ENCODE measurements around the gene EYA2. TPM values are rescaled to one million over a fixed set of nuclear protein-coding genes. Genes with fewer than 3 reads are reported as not detected.

EYA2 gene
- total RNA-seq, 1 experiment from 2014 or later: 0.33 TPM

- DNase-seq (no peak), ATAC-seq (no peak)
- Histone ChIP-seq H3F3A (ENCODE audit: low read length, unreplicated experiment) (no peaks in the 10 kb centered on the region), H3K79me2 (ENCODE audit: low read length) (no peaks in the 10 kb centered on the region), H3K4me2 (ENCODE audit: low read length) (no peak overlapping the region), H2AFZ (ENCODE audit: low read length) (no peak overlapping the region), H4K20me1 (ENCODE audit: low read length) (no peaks in the 10 kb centered on the region), H3K36me3 (ENCODE audit: low read depth, low read length) (peaks cover 16% of the 10 kb centered on the region; the same call in 1 of the 2 replicates), H3K27me3 (ENCODE audit: low read length) (no peaks in the 10 kb centered on the region), H3K4me1 (ENCODE audit: insufficient read depth, low read length) (no peaks in the 10 kb centered on the region), H3K4me3 (ENCODE audit: low read length) (no peak overlapping the region), H3K9ac (ENCODE audit: low read length) (no peak overlapping the region), H3K27ac (ENCODE audit: low read length) (no peak overlapping the region), H3K9me3 (ENCODE audit: low read length) (no peaks in the 10 kb centered on the region), H3K9me2 (replicated peaks; ENCODE audit: low read length) (no peaks in the 10 kb centered on the region)
- ChIA-PET POLR2A (ENCODE audit: unreplicated experiment) (no interaction called here), CTCF (no interaction called here)
- intact Hi-C loops (cut with micrococcal nuclease): no loop called here
- no TSS peak for BruUV-seq (replicated peaks)
- TF ChIP-seq EZH2phosphoT487 (IDR thresholded peaks at IDR 0.05; ENCODE audit: borderline replicate concordance, low read length): no peak
- no peak for TF ChIP-seq CTCF (conservative IDR thresholded peaks at IDR 0.05; ENCODE audit: low read depth, low read length)
- no peak for TF ChIP-seq EZH2 (IDR thresholded peaks at IDR 0.05; ENCODE audit: low read length, unreplicated experiment)
Measured at GRCh38 chr20:47230811-47231256, 336.2 kb downstream of the EYA2 start.

- ChIA-PET CTCF (interaction anchor here (0.7 kb wide), 1 partner anchor 295 kb away, joined by 6 read pairs; no protein-coding TSS in a partner anchor), POLR2A (ENCODE audit: unreplicated experiment) (no interaction called here)
- Histone ChIP-seq H3K36me3 (ENCODE audit: low read depth, low read length) (peaks cover 22% of the 10 kb centered on the region), H3K4me1 (ENCODE audit: insufficient read depth, low read length) (no peaks in the 10 kb centered on the region), H3K4me2 (ENCODE audit: low read length) (no peak overlapping the region), H3K79me2 (ENCODE audit: low read length) (no peaks in the 10 kb centered on the region), H3K27me3 (ENCODE audit: low read length) (no peaks in the 10 kb centered on the region), H3K9me2 (replicated peaks; ENCODE audit: low read length) (no peaks in the 10 kb centered on the region), H3K9ac (ENCODE audit: low read length) (no peak overlapping the region), H3F3A (ENCODE audit: low read length, unreplicated experiment) (no peaks in the 10 kb centered on the region), H3K4me3 (ENCODE audit: low read length) (no peak overlapping the region), H3K27ac (ENCODE audit: low read length) (no peak overlapping the region), H4K20me1 (ENCODE audit: low read length) (no peaks in the 10 kb centered on the region), H2AFZ (ENCODE audit: low read length) (no peak overlapping the region), H3K9me3 (ENCODE audit: low read length) (no peaks in the 10 kb centered on the region)
- TF ChIP-seq EZH2 (IDR thresholded peaks at IDR 0.05; ENCODE audit: low read length, unreplicated experiment): no peak
- no peak for TF ChIP-seq CTCF (conservative IDR thresholded peaks at IDR 0.05; ENCODE audit: low read depth, low read length)
- no peak for TF ChIP-seq EZH2phosphoT487 (IDR thresholded peaks at IDR 0.05; ENCODE audit: borderline replicate concordance, low read length)
- intact Hi-C loops (cut with micrococcal nuclease): no loop called here
- BruUV-seq (replicated peaks): no TSS peak
- no peak for ATAC-seq
- DNase-seq: no peak
Measured at GRCh38 chr20:47231382-47232039, 336.9 kb downstream of the EYA2 start.

GRCh38 chr20:47232518-47232917, 337.9 kb downstream of the EYA2 start:
- Histone ChIP-seq H3K27ac (ENCODE audit: low read length) (no peak overlapping the region), H3K79me2 (ENCODE audit: low read length) (no peaks in the 10 kb centered on the region), H3K9ac (ENCODE audit: low read length) (no peak overlapping the region), H3K4me3 (ENCODE audit: low read length) (no peak overlapping the region), H4K20me1 (ENCODE audit: low read length) (no peaks in the 10 kb centered on the region), H3K36me3 (ENCODE audit: low read depth, low read length) (peaks cover 24% of the 10 kb centered on the region), H3K4me1 (ENCODE audit: insufficient read depth, low read length) (no peaks in the 10 kb centered on the region), H3K9me3 (ENCODE audit: low read length) (no peaks in the 10 kb centered on the region), H3K4me2 (ENCODE audit: low read length) (no peak overlapping the region), H3K27me3 (ENCODE audit: low read length) (no peaks in the 10 kb centered on the region), H2AFZ (ENCODE audit: low read length) (no peak overlapping the region), H3K9me2 (replicated peaks; ENCODE audit: low read length) (no peaks in the 10 kb centered on the region), H3F3A (ENCODE audit: low read length, unreplicated experiment) (no peaks in the 10 kb centered on the region)
- TF ChIP-seq EZH2 (IDR thresholded peaks at IDR 0.05; ENCODE audit: low read length, unreplicated experiment) (no peak), EZH2phosphoT487 (IDR thresholded peaks at IDR 0.05; ENCODE audit: borderline replicate concordance, low read length) (no peak), CTCF (conservative IDR thresholded peaks at IDR 0.05; ENCODE audit: low read depth, low read length) (no peak)
- ChIA-PET CTCF (interaction anchor here (0.7 kb wide), 1 partner anchor 294 kb away, joined by 6 read pairs; no protein-coding TSS in a partner anchor), POLR2A (ENCODE audit: unreplicated experiment) (no interaction called here)
- intact Hi-C loops (cut with micrococcal nuclease): no loop called here
- DNase-seq (no peak), ATAC-seq (no peak)
- no TSS peak for BruUV-seq (replicated peaks)
